ENCODE measurements around the gene FOXJ3.

FOXJ3 gene

DNA sequence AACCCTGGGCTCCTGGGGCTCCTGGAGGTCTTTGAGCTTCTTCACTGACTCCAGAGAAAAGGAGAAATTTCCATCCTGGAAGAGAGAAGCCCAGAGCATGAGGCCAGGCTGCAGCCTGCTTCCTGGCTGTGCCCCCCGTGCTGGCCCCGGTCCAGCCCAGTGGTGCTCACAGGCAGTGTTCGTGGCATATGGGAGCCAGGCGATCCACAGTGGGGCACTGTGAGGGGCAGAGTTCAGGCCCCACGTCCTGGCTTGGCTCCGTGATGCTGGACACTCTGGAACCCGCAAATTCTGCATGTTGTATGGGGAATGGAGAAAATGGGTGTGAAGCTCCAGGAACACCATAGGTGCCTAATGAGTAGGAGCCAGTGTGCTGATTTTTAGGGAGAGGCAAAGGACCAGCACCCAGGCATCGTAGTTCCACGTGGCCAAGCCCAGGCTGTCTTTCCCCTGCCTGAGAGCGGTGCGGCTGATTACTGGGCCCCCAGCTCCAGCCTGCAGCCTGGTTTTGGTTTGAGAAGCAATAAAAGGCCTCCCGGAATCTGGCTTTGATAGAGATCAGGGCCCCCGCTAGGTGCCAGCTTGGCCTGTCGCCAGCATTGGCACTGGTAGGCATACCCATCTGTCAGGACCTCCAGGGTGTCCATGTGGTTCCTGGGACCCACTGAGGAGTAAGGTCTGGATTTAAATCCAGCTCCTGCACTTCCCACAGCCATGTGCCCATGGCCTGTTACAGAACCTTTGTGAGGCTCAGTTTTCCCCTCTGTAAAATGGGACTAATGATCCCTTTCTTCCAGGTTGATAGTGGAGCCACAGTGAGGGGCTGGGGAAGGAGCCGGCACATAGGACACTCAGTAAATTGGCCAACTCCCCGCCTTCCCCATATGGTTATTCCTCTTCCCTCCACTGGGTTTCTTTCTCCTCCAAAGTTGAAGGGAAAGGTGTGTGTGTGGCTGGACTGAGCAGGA, 171.2 kb downstream of the FOXJ3 start:
- no peak for DNase-seq

GRCh38 chr1:42163114-42163513, 171.9 kb downstream of the FOXJ3 start:
- no peak for DNase-seq

- peak in 1 of 2 experiments; percentile 25 for DNase-seq
Measured at GRCh38 chr1:42162181-42162580, 172.9 kb downstream of the FOXJ3 start.

DNA sequence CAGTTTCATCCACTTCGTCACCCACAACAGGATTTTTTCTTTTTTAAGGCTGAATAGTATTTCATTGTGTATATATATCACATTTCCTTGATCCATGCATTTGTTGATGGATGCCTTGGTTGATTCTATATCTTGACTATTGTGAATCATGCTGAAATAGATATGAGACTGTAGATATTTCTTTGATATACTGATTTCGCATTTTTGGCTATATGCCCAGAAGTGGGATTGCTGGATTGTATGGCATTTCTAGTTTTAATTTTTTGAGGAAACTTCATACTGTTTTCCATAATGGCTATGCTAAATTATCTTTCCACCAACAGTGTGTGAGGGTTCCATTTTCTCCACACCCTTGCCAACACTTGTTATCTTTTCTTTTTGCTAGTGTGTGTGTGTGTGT, 176.8 kb downstream of the FOXJ3 start:
- no peak for DNase-seq

DNA sequence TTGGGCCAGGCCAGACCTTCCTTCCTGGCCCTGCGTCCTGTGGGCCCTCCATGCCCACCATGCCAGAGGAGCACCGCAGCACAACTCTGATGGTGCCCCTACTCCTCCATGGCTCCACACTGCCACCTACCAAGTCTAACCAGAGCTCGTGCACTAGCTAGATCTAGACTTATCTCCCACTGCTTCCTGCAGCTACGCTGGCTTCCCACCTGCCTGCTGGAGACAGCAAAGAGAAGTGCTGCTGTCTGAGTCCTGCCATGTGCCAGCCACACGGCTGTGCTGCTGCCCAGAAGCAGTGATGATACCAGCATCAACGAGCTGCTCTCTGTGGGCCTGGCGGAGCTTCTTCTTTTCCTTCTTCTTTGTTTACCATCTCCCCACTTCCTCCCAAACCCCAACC, 177.4 kb downstream of the FOXJ3 start:
- no peak for DNase-seq

DNA sequence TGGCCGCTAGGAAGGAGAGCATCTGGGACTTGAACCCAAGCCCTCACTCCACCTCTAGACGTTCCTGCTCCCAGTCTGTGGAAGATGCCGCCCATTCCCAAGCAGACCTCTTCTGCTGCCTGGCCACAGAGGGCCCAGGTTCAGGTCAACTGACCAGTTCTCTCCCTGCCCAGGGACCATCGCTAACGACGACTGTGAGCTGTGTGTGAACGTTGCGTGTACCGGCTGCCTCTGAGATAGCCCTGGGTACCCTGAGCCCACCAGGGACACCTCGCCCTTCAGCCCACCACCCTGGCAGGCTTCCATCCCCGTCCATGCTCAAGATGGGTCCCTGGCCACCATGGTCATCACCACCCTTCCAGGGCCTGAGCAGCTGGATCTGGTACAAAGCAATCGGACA, 179.7 kb downstream of the FOXJ3 start:
- no peak for DNase-seq

DNA sequence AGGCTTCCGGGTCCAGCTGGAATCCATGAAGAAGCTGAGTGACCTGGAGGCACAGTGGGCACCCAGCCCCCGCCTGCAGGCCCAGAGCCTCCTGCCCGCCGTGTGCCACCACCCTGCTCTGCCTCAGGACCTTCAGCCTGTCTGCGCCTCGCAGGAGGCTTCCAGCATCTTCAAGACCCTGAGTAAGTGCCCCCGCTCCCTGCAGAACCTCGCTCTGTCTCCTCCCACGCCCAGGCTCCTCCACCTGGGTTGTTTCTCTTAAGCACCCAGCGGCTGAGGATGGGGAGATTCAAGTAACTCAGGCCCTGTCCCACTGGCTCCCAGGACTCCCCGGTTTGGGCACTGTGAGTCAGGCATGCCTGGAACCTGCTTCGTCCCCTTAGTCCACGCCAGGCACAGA, 180.3 kb downstream of the FOXJ3 start:
- no peak for DNase-seq

DNA sequence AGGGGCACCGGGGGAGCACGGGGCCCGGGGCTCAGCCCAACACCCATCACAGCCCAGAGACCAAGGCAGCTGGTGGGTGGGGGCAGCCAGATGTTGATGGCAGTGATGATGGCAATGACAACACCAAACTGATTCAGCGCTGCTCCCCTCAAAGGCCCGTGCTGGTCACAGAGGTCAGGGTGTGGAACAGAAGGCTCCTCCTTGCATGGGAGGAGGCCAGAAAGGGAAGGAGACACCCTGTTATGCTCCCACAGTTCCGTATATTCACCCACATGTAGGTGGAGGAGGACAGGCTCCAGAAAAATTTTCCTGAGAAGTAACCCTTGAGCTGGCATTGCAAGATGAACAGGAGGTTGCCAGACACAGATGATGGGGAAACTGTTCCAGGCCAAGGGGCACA, 181.4 kb downstream of the FOXJ3 start:
- no peak for DNase-seq

DNA sequence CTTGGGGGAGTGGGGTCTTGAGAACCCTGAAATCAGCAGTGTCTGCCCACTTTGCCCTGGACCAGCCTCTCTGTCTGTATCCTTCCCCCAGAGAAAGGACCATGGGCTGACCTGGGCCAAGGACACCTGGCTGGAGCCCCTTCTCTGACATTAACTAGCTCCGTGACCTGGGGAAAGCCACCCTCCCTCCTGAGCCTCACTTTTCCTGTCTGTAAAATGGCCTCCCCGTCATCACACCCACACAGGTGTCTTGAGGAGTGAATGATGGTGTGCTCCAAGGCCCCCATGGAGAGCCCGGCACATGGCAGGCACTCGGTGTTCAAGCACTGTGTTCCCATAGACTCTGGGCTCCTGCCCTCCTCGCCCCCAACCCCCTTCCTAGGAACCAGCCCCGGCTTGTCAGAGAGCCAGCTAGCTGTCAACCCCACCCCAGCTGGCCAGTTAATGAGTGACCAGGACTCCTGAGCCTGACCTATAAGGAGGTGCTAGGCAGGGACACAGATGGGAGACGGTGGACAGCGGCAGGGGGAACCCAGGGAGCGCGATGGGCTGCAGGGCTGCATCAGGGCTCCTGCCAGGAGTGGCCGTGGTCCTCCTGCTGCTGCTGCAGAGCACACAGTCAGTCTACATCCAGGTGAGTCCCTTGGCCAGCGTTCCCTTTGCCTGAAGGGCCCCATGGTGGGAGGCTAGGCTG, 182.0 kb downstream of the FOXJ3 start, which contains the start of gene GUCA2B:
GUCA2B (plus strand) TSS at position 504 of the 694 bp plus-strand sequence; CDS start at position 545, 41 bp downstream.
- DNase-seq: no peak

GRCh38 chr1:42152119-42152518, 182.9 kb downstream of the FOXJ3 start:
- no peak for DNase-seq

GRCh38 chr1:42150651-42151050, 184.4 kb downstream of the FOXJ3 start:
- no peak for DNase-seq

DNA sequence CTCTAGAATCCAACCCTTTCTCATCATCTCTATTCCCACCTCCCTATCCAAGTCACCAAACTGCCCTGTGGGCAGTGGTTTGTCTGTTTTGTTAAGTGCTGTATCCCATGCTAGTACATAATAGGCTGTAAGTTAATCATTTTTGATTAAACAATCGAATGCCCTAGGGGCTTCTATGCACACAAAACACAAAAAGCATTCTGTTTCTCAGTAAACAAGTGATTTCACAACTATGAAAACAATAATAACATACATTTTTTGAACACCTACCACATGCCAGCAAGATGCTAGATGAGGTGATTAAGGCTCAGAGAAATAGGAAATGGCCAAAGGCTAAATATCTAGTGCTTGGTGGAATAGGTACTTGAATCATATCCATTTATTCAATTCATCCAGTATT, 186.9 kb downstream of the FOXJ3 start:
- no peak for DNase-seq

- DNase-seq: peak; percentile 21 to 26
Measured at GRCh38 chr1:42146626-42147320, 188.3 kb downstream of the FOXJ3 start.

- no peak for DNase-seq
Measured at GRCh38 chr1:42145764-42146625, 189.0 kb downstream of the FOXJ3 start.

DNA sequence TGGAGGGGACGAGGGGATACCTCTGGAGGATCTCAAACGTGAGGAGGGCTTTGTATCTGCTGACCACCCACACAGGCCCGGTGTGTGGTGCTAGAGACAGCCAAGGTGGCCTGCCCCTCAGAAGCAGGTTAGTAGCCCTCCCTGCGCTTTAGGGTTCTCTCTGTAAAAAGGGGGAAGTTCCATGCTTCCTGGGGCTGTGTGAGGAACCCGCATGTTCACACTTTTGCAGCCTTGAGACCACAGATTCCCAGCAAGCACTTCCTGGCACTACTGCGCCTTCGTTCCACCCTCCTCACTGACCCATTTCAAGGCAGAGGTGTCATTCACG, 189.7 kb downstream of the FOXJ3 start:
- no peak for DNase-seq

DNA sequence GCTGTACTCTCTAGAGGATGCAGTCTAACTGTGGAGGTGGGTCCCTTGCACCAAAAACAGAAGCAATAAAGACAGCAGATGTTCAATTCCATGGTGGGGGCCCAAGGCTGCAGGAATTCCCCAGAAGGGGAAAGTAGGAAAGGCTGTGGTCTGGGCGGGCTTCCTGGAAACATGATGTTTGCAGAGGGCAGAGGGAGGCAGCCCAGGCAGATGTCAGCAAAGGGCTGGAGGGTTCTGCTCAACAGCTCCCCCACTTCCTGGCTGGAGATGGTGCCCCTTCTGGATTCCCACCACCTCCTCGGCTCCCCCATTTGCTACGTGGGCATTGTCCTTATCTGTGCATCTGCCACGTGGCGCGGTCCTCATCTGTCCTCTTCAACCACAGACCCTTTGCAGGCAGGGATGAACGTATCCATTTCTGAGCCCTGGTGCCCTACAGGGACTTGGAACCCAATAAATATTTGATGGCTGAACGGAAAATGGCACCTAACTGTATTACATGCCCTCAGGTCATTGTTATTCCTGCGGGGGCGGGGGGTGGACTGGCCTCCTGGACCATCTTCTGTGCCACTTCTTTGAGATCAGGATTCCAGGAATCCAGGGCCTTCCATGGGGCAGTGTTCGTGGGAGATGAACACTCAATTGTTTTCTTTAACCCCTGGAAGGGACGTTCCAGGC, 190.2 kb downstream of the FOXJ3 start:
- no peak for DNase-seq

- DNase-seq: no peak
Measured at GRCh38 chr1:42143896-42144710, 190.9 kb downstream of the FOXJ3 start.

DNA sequence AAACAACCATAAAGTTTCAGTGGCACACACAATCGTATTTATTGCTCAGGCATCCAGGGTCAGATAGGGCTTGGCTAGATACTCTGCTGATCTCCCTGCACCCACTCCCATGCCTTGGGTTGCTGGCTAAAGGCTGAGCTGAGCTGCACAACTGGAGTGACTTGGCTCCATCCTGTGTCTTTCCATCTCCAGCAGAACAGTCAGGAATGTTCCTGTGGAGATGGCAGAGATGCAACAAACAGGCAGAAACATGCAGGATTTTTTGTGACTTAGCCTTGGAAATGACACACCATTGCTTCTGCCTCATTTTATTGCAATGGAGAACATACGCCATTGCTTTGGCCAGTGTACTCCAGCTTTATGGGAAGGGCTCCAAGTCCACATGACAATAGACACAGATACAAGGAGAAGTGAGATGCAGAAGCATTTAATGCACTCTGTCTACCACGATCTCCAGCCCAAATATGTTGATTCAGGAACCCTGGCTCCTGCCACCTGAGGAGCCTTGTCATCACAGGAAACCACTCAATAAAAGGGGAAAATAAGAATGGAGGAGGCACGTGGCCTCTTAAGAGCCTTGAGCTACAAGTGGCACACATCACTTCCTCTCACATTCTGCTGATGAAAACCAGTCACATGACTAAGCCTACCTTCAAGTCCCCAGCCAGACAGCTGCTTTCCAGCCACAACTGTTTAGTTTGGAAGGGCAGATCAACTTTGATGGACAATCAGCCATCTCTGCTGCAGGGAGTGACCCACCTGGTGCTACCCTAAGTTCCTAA, 191.9 kb downstream of the FOXJ3 start:
- DNase-seq: no peak

GRCh38 chr1:42141978-42142377, 193.1 kb downstream of the FOXJ3 start:
- DNase-seq: no peak

- DNase-seq: no peak
Measured at GRCh38 chr1:42140191-42140590, 194.8 kb downstream of the FOXJ3 start.

All from AML-193 (cell line).